ENCODE measurements around the gene SCML1. TPM values are rescaled to one million over a fixed set of nuclear protein-coding genes. Genes with fewer than 3 reads are reported as not detected.

SCML1 gene
- polyA plus RNA-seq, 1 of the 3 experiments (the other 2 are of a cell fraction) = 10.7 TPM

- Histone ChIP-seq H2AFZ (ENCODE audit: low read depth) (no peak overlapping the region), H3K9me3 (no peaks in the 10 kb centered on the region), H4K20me1 (ENCODE audit: insufficient read depth) (no peaks in the 10 kb centered on the region), H3K4me3 (ENCODE audit: low read depth in 2 of 2, low read length in 1 of 2) (no peak overlapping the region), H3K27ac (ENCODE audit: low read depth in 2 of 2, low read length in 1 of 2) (no peak overlapping the region), H3K36me3 (replicated peaks in 1 of 2; ENCODE audit: control insufficient read depth in 1 of 2, insufficient read depth in 2 of 2, low read length in 1 of 2) (no peaks in the 10 kb centered on the region), H3F3A (replicated peaks; ENCODE audit: insufficient read depth) (no peaks in the 10 kb centered on the region), H3K9ac (no peak overlapping the region), H3K4me2 (no peak overlapping the region), H3K4me1 (ENCODE audit: control insufficient read depth in 1 of 2, insufficient read depth in 2 of 2, low read depth in 1 of 2, low read length in 1 of 2) (no peaks in the 10 kb centered on the region; a peak in 1 of 4 replicates), H3K9me2 (no peaks in the 10 kb centered on the region), H3K79me2 (ENCODE audit: insufficient read depth) (no peaks in the 10 kb centered on the region), H3K27me3 (ENCODE audit: insufficient read depth) (no peaks in the 10 kb centered on the region; the same call in 1 of the 2 replicates)
- 43% methylated on average over 7 of the region's 7 CpGs for WGBS (ENCODE audit: low lambda C conversion rate)
- DNase-seq = no peak
- ChIA-PET CTCF (interaction anchor here (0.9 to 3.0 kb wide), 2 partner anchors 10 to 15 kb away, joined by 4 to 12 read pairs; no protein-coding TSS in a partner anchor), POLR2A (no interaction called here)
- TF ChIP-seq IRF3 (IDR thresholded peaks at IDR 0.05; ENCODE audit: low read depth, low read length) (no peak), FOXJ3 (CRISPR knock-in tag; IDR thresholded peaks at IDR 0.05) (no peak), SIN3A (IDR thresholded peaks at IDR 0.05; ENCODE audit: borderline replicate concordance, low read depth, low read length) (no peak), NRF1 (IDR thresholded peaks at IDR 0.05; ENCODE audit: low read depth, low read length) (no peak), ELF1 (IDR thresholded peaks at IDR 0.05) (no peak), REST (IDR thresholded peaks at IDR 0.05; ENCODE audit: low read depth, low read length) (no peak), TCF12 (IDR thresholded peaks at IDR 0.05) (no peak), RFX5 (IDR thresholded peaks at IDR 0.05; ENCODE audit: low read length) (no peak), NFIC (IDR thresholded peaks at IDR 0.05; ENCODE audit: borderline replicate concordance) (no peak)
Observed at GRCh38 chrX:17802756-17803155, 65.5 kb downstream of the SCML1 start.

GRCh38 chrX:17803449-17803848 is 66.2 kb downstream of the SCML1 start:
- Histone ChIP-seq H3K9me3 (no peaks in the 10 kb centered on the region), H2AFZ (ENCODE audit: low read depth) (no peak overlapping the region), H3K79me2 (ENCODE audit: insufficient read depth) (no peaks in the 10 kb centered on the region), H3K9me2 (no peaks in the 10 kb centered on the region), H3K4me2 (no peak overlapping the region), H3K27me3 (ENCODE audit: insufficient read depth) (no peaks in the 10 kb centered on the region; the same call in 1 of the 2 replicates), H3K4me3 (ENCODE audit: low read depth in 2 of 2, low read length in 1 of 2) (no peak overlapping the region), H3K9ac (no peak overlapping the region), H4K20me1 (ENCODE audit: insufficient read depth) (no peaks in the 10 kb centered on the region), H3K36me3 (replicated peaks in 1 of 2; ENCODE audit: control insufficient read depth in 1 of 2, insufficient read depth in 2 of 2, low read length in 1 of 2) (no peaks in the 10 kb centered on the region), H3F3A (replicated peaks; ENCODE audit: insufficient read depth) (no peaks in the 10 kb centered on the region), H3K27ac (ENCODE audit: low read depth in 2 of 2, low read length in 1 of 2) (no peak overlapping the region), H3K4me1 (ENCODE audit: control insufficient read depth in 1 of 2, insufficient read depth in 2 of 2, low read depth in 1 of 2, low read length in 1 of 2) (no peaks in the 10 kb centered on the region; a peak in 1 of 4 replicates)
- POLR2A ChIA-PET = no interaction called here
- no peak for DNase-seq
- CTCF ChIA-PET = interaction anchor here (0.9 to 3.0 kb wide), 2 partner anchors 9 to 15 kb away, joined by 4 to 12 read pairs; no protein-coding TSS in a partner anchor
- WGBS (ENCODE audit: low lambda C conversion rate) = 34% methylated on average over 4 of the region's 4 CpGs
- no peak for TF ChIP-seq GABPA (IDR thresholded peaks at IDR 0.05; ENCODE audit: low read depth)
- no peak for TF ChIP-seq RCOR1 (IDR thresholded peaks at IDR 0.05; ENCODE audit: low read length)
- no peak for TF ChIP-seq RFX5 (IDR thresholded peaks at IDR 0.05; ENCODE audit: low read length)
- no peak for TF ChIP-seq JUND (IDR thresholded peaks at IDR 0.05)
- TF ChIP-seq RXRA (IDR thresholded peaks at IDR 0.05; ENCODE audit: borderline replicate concordance, low read depth) = no peak
- no peak for TF ChIP-seq CHD2 (IDR thresholded peaks at IDR 0.05; ENCODE audit: low read length, partially characterized antibody)
- no peak for TF ChIP-seq FOSL2 (IDR thresholded peaks at IDR 0.05; ENCODE audit: borderline replicate concordance, low read depth)
- TF ChIP-seq TCF12 (IDR thresholded peaks at IDR 0.05) = no peak
- TF ChIP-seq MXI1 (IDR thresholded peaks at IDR 0.05; ENCODE audit: low read depth, low read length) = no peak
- no peak for TF ChIP-seq USF2 (IDR thresholded peaks at IDR 0.05; ENCODE audit: borderline replicate concordance, low read depth, low read length)
- TF ChIP-seq TEAD4 (IDR thresholded peaks at IDR 0.05; ENCODE audit: borderline replicate concordance, insufficient read depth) = no peak
- no peak for TF ChIP-seq EZH2phosphoT487 (IDR thresholded peaks at IDR 0.05; ENCODE audit: borderline replicate concordance, low read depth)
- TF ChIP-seq EP300 (IDR thresholded peaks at IDR 0.05; ENCODE audit: borderline replicate concordance in 1 of 2, low read depth in 1 of 2, low read length in 1 of 2) = no peak

Data from SK-N-SH (cell line).